Measurements from ENCODE around the gene TPD52L1.

TPD52L1 gene, protein sequence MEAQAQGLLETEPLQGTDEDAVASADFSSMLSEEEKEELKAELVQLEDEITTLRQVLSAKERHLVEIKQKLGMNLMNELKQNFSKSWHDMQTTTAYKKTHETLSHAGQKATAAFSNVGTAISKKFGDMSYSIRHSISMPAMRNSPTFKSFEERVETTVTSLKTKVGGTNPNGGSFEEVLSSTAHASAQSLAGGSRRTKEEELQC

DNA sequence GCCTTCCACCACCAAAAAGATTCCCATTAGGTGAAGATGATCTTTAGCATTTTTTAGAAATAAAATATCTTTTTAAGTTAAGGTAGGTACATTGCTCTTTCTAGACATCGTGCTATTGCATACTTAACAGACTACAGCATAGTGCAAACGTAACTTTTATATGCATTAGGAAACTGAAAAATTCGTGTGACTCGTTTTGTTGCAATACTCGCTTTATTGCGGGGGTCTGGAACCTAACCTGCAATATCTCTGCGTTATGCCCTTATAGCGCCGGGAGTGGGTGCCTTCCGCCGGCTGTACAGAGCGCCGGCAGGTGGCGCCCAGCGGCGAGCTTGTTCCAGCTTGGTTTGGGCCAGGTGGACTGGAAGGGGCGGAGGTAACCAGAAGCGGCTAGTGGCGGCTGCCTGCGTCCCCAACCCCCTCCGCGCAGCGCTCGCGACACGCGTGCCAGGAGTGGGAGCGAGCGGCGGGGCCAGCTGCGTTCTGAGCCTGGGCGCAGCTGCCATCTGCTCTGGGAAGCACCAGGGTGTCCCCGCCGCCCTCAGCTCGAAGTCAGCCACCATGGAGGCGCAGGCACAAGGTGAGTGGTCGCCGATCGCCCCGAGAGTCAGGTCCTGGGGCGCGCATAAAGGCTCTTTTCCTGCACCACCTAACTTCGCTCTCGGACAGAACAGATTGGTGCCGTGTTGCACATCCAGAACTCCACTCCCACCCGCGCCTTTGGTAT lies at the start of gene TPD52L1:
Gene TPD52L1, plus strand, starts transcription at position 383 of the 727 bp plus-strand sequence. Its CDS starts 179 bp downstream, at position 562.
- H3K79me2 ChIP-seq (ENCODE audit: low read length): no peaks in the 10 kb centered on the region
- H3K36me3 ChIP-seq (replicated peaks; ENCODE audit: low read depth, low read length): no peaks in the 10 kb centered on the region
- no peak within 1 kb of the TSS for H3K9ac ChIP-seq (ENCODE audit: low read length)
- no peak within 1 kb of the TSS for H2AFZ ChIP-seq (ENCODE audit: low read depth, low read length)
- H3K4me3 ChIP-seq (ENCODE audit: low read length): no peak within 1 kb of the TSS
- H3K9me3 ChIP-seq (ENCODE audit: insufficient read depth, low read length): no peaks in the 10 kb centered on the region
- peaks cover 8% of the 10 kb centered on the region; the same call in 1 of the 2 replicates for H3K4me1 ChIP-seq (ENCODE audit: low read length)
- H3K4me2 ChIP-seq (ENCODE audit: low read length): no peak within 1 kb of the TSS
- H3K27me3 ChIP-seq (ENCODE audit: low read depth, low read length): no peaks in the 10 kb centered on the region
- TF ChIP-seq, protein P1, sequence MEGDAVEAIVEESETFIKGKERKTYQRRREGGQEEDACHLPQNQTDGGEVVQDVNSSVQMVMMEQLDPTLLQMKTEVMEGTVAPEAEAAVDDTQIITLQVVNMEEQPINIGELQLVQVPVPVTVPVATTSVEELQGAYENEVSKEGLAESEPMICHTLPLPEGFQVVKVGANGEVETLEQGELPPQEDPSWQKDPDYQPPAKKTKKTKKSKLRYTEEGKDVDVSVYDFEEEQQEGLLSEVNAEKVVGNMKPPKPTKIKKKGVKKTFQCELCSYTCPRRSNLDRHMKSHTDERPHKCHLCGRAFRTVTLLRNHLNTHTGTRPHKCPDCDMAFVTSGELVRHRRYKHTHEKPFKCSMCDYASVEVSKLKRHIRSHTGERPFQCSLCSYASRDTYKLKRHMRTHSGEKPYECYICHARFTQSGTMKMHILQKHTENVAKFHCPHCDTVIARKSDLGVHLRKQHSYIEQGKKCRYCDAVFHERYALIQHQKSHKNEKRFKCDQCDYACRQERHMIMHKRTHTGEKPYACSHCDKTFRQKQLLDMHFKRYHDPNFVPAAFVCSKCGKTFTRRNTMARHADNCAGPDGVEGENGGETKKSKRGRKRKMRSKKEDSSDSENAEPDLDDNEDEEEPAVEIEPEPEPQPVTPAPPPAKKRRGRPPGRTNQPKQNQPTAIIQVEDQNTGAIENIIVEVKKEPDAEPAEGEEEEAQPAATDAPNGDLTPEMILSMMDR (IDR thresholded peaks at IDR 0.05; ENCODE audit: low read depth, low read length): no peak
- no peak for TF ChIP-seq EZH2phosphoT487 (IDR thresholded peaks at IDR 0.05; ENCODE audit: low read depth)
- no peak within 1 kb of the TSS for H3K27ac ChIP-seq (ENCODE audit: low read length)
- H4K20me1 ChIP-seq (ENCODE audit: insufficient read depth, low read length): no peaks in the 10 kb centered on the region

- no peak overlapping the region for H2AFZ ChIP-seq (ENCODE audit: low read depth, low read length)
- no peaks in the 10 kb centered on the region for H3K79me2 ChIP-seq (ENCODE audit: low read length)
Measured at GRCh38 chr6:125104425-125104824, 49.1 kb upstream of the TPD52L1 start.

DNA sequence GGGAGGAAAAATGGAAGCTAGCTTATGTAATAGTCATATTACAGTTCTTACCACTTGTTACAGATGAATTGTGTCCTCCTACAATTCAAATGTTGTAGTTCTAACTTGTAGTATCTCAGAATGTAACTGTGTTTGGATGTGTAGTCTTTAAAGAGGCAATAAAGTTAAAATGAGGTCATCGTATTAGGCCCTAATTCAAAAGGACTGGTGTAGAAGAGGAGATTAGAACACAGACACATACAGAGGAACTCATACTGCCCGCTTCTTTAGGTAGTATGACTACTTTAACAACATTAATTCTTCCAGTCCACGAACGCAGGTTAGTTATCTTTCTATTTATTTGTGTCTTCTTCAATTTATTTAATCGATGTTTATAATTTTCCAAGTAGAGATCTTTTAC lies 46.5 kb upstream of the TPD52L1 start:
- Histone ChIP-seq H2AFZ (ENCODE audit: low read depth, low read length) (no peak overlapping the region), H3K4me1 (ENCODE audit: low read length) (no peaks in the 10 kb centered on the region), H3K27ac (ENCODE audit: low read length) (no peak overlapping the region), H3K9ac (ENCODE audit: low read length) (no peak overlapping the region), H3K4me3 (ENCODE audit: low read length) (no peak overlapping the region), H4K20me1 (ENCODE audit: insufficient read depth, low read length) (no peaks in the 10 kb centered on the region), H3K36me3 (replicated peaks; ENCODE audit: low read depth, low read length) (no peaks in the 10 kb centered on the region), H3K79me2 (ENCODE audit: low read length) (no peaks in the 10 kb centered on the region), H3K9me3 (ENCODE audit: insufficient read depth, low read length) (no peaks in the 10 kb centered on the region), H3K4me2 (ENCODE audit: low read length) (no peak overlapping the region), H3K27me3 (ENCODE audit: low read depth, low read length) (no peaks in the 10 kb centered on the region)
- TF ChIP-seq, protein P1 (IDR thresholded peaks at IDR 0.05; ENCODE audit: low read depth, low read length): no peak
- no peak for TF ChIP-seq EZH2phosphoT487 (IDR thresholded peaks at IDR 0.05; ENCODE audit: low read depth)

More at GRCh38 chr6:125104425-125104824, 49.1 kb upstream of the TPD52L1 start:
- no peak overlapping the region for H3K27ac ChIP-seq (ENCODE audit: low read length)
- no peaks in the 10 kb centered on the region for H3K27me3 ChIP-seq (ENCODE audit: low read depth, low read length)
- H3K9me3 ChIP-seq (ENCODE audit: insufficient read depth, low read length): no peaks in the 10 kb centered on the region
- H3K4me1 ChIP-seq (ENCODE audit: low read length): no peaks in the 10 kb centered on the region
- H3K9ac ChIP-seq (ENCODE audit: low read length): no peak overlapping the region
- no peak overlapping the region for H3K4me3 ChIP-seq (ENCODE audit: low read length)
- no peaks in the 10 kb centered on the region for H4K20me1 ChIP-seq (ENCODE audit: insufficient read depth, low read length)
- H3K4me2 ChIP-seq (ENCODE audit: low read length): no peak overlapping the region
- no peaks in the 10 kb centered on the region for H3K36me3 ChIP-seq (replicated peaks; ENCODE audit: low read depth, low read length)
- TF ChIP-seq EZH2phosphoT487 (IDR thresholded peaks at IDR 0.05; ENCODE audit: low read depth): no peak
- TF ChIP-seq, protein P1 (IDR thresholded peaks at IDR 0.05; ENCODE audit: low read depth, low read length): no peak

DNA sequence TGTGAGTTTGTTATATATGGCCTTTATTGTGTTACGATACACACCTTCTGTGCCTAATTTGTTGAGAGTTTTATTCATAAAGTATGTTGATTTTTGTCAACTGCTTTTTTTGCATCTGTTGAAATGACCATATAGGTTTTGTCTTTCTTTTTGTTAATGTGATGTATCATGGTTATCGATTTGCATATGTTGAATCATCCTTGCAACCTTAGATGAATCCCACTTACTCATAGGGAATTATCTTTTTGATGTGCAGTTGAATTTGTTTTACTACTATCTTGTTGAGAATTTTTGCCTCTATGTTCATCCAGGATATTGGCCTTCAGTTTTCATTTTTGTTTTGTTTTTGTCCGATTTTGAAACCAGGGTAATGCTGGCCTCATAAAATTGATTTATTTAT lies 45.7 kb upstream of the TPD52L1 start:
- no peak overlapping the region for H3K4me3 ChIP-seq (ENCODE audit: low read length)
- no peaks in the 10 kb centered on the region for H3K27me3 ChIP-seq (ENCODE audit: low read depth, low read length)
- no peaks in the 10 kb centered on the region for H3K36me3 ChIP-seq (replicated peaks; ENCODE audit: low read depth, low read length)
- no peak overlapping the region for H3K27ac ChIP-seq (ENCODE audit: low read length)
- H3K4me1 ChIP-seq (ENCODE audit: low read length): no peaks in the 10 kb centered on the region
- no peaks in the 10 kb centered on the region for H3K79me2 ChIP-seq (ENCODE audit: low read length)
- no peak for TF ChIP-seq EZH2phosphoT487 (IDR thresholded peaks at IDR 0.05; ENCODE audit: low read depth)
- TF ChIP-seq, protein P1 (IDR thresholded peaks at IDR 0.05; ENCODE audit: low read depth, low read length): no peak
- no peak overlapping the region for H3K4me2 ChIP-seq (ENCODE audit: low read length)
- H3K9ac ChIP-seq (ENCODE audit: low read length): no peak overlapping the region
- H2AFZ ChIP-seq (ENCODE audit: low read depth, low read length): no peak overlapping the region
- H3K9me3 ChIP-seq (ENCODE audit: insufficient read depth, low read length): no peaks in the 10 kb centered on the region
- no peaks in the 10 kb centered on the region for H4K20me1 ChIP-seq (ENCODE audit: insufficient read depth, low read length)

Measured in OCI-LY3 (cell line).